ENCODE data around the gene RASD1. TPM values are rescaled to one million over a fixed set of nuclear protein-coding genes. Genes with fewer than 3 reads are reported as not detected.
"Not testable (repeated sequence)": the region's sequence is repeated elsewhere in the genome, so short reads cannot be mapped to it uniquely, and the experiment has no call there.

The RASD1 gene
- total RNA-seq, 1 donor from 2014 or later = 2.1 TPM

DNA sequence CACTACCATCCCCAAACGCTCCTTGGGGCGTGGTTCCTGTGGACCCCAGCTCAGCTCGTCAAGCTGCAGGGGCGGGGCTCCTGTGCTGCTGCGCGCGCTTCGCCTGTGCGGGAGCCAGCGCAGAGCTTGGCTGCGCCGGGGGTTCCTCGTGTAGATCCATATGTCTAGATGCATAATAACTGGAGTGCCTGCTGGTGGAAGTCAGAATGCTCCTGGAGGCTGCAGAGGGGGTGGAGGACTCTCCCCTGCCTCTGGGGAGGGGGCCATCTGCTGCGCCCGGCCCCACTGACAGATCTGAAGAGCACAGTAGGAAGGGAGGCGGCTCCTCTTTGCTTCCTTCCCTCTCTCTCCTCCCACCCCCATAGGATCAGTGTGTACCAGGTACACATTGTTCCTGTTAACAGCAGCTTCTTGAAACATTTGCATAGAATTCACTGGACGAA, 4.6 kb downstream of the RASD1 start:
- Mint-ChIP-seq H3K9me3 (no peaks in the 10 kb centered on the region), H3K27ac (peak overlapping the region; percentile 83), H3K27me3 (ENCODE audit: low read depth) (peaks cover 25% of the 10 kb centered on the region), H3K4me1 (peaks cover 19% of the 10 kb centered on the region), H3K36me3 (peaks cover 27% of the 10 kb centered on the region), H3K4me3 (no peak overlapping the region)
- TF ChIP-seq, protein P1, sequence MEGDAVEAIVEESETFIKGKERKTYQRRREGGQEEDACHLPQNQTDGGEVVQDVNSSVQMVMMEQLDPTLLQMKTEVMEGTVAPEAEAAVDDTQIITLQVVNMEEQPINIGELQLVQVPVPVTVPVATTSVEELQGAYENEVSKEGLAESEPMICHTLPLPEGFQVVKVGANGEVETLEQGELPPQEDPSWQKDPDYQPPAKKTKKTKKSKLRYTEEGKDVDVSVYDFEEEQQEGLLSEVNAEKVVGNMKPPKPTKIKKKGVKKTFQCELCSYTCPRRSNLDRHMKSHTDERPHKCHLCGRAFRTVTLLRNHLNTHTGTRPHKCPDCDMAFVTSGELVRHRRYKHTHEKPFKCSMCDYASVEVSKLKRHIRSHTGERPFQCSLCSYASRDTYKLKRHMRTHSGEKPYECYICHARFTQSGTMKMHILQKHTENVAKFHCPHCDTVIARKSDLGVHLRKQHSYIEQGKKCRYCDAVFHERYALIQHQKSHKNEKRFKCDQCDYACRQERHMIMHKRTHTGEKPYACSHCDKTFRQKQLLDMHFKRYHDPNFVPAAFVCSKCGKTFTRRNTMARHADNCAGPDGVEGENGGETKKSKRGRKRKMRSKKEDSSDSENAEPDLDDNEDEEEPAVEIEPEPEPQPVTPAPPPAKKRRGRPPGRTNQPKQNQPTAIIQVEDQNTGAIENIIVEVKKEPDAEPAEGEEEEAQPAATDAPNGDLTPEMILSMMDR (IDR thresholded peaks at IDR 0.05; ENCODE audit: unreplicated experiment) = no peak
- DNase-seq (ENCODE audit: low spot score in 2 of 2, unreplicated experiment in 2 of 2) = no peak

DNA sequence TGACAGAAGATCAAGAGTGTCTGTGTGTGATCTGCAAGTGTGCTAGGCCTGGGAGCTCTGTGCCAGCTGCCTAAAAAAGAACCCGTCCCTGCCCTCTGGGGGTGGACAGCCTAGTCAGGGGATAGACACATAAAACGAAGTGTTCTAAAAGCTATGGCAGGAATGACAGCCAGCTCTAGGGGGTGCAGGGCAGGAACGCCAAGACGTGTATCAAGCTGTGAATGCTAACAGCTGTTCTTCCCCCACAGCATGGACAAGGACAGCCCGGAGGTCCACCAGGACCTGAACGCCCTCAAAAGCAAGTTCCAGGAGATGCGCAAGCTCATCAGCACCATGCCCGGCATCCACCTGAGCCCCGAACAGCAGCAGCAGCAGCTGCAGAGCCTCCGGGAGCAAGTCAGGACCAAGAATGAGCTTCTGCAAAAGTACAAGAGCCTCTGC, 5.1 kb downstream of the RASD1 start:
- peaks cover 27% of the 10 kb centered on the region for H3K36me3 Mint-ChIP-seq
- no peak for DNase-seq (ENCODE audit: low spot score in 2 of 2, unreplicated experiment in 2 of 2)
- H3K4me1 Mint-ChIP-seq = peaks cover 19% of the 10 kb centered on the region
- H3K4me3 Mint-ChIP-seq = no peak overlapping the region
- H3K9me3 Mint-ChIP-seq = no peaks in the 10 kb centered on the region
- TF ChIP-seq, protein P1 (IDR thresholded peaks at IDR 0.05; ENCODE audit: unreplicated experiment) = no peak
- H3K27me3 Mint-ChIP-seq (ENCODE audit: low read depth) = peaks cover 25% of the 10 kb centered on the region
- no peak overlapping the region for H3K27ac Mint-ChIP-seq

DNA sequence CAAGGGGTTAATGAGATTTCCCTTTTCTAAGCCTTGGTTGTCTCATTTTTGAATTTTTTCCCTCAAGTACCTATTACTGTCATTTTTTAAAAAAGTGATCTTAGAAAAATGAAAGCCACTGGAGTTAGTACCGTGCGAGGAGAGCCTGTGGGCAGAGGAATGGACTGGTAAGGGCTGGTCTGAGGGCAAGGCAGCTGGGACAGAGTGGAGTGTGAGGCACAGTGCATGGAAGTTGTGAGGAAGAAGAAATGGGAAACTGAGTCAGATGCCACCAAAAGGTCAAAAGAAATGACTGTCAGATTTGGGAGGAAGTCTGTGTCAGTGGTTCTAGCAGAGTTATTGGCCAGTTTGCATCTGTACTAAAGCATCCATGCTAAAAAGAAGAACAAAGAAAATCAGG, 8.2 kb downstream of the RASD1 start:
- H3K4me1 Mint-ChIP-seq = peaks cover 5% of the 10 kb centered on the region
- H3K36me3 Mint-ChIP-seq = peaks cover 37% of the 10 kb centered on the region
- TF ChIP-seq, protein P1 (IDR thresholded peaks at IDR 0.05; ENCODE audit: unreplicated experiment) = no peak
- no peak for DNase-seq (ENCODE audit: low spot score in 2 of 2, unreplicated experiment in 2 of 2)
- no peak overlapping the region for H3K27ac Mint-ChIP-seq
- H3K27me3 Mint-ChIP-seq (ENCODE audit: low read depth) = peaks cover 2% of the 10 kb centered on the region
- no peak overlapping the region for H3K4me3 Mint-ChIP-seq
- no peaks in the 10 kb centered on the region for H3K9me3 Mint-ChIP-seq

DNA sequence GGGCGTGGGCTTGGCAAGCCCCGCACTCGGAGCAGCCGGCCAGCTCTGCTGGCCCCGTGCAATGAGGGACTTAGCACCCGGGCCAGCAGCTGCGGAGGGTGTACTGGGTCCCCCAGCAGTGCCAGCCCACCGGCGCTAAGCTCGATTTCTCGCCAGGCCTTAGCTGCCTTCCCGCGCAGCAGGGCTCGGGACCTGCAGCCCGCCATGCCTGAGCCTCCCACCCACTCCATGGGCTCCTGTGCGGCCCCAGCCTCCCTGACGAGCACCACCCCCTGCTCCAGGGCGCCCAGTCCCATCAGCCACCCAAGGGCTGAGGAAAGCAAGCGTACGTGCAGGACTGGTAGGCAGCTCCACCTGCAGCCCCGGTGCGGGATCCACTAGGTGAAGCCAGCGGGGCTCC, 9.8 kb downstream of the RASD1 start:
- not testable (repeated sequence) for H3K4me1 Mint-ChIP-seq; DNase-seq (ENCODE audit: low spot score in 2 of 2, unreplicated experiment in 2 of 2); H3K4me3 Mint-ChIP-seq; H3K9me3 Mint-ChIP-seq; H3K27ac Mint-ChIP-seq; H3K27me3 Mint-ChIP-seq (ENCODE audit: low read depth)
- peaks cover 28% of the 10 kb centered on the region for H3K36me3 Mint-ChIP-seq

DNA sequence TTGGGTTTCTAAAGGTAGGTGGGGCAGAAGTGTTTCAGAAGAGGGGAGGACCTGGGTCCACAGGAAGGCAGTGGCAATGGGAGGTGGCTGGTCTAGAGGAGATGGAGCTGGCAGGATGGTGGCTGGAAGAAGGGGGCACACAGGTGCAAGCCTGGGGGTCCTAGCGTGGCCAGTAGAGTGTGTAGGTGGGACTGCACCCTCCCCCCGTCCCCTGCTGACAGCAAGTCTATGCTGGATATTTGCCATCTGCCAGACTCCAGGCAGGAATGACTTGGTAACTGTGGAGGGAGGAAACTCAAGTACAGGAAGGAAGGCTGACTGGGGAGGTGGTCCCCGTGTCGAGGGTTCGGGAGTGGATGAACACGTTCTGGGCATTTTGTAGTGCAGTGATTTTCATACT, 10.8 kb downstream of the RASD1 start:
- DNase-seq (ENCODE audit: low spot score in 2 of 2, unreplicated experiment in 2 of 2) = no peak
- H3K9me3 Mint-ChIP-seq = no peaks in the 10 kb centered on the region
- H3K4me1 Mint-ChIP-seq = peaks cover 6% of the 10 kb centered on the region
- peaks cover 27% of the 10 kb centered on the region for H3K36me3 Mint-ChIP-seq
- H3K27ac Mint-ChIP-seq = no peak overlapping the region
- no peaks in the 10 kb centered on the region for H3K27me3 Mint-ChIP-seq (ENCODE audit: low read depth)
- H3K4me3 Mint-ChIP-seq = no peak overlapping the region
- TF ChIP-seq, protein P1 (IDR thresholded peaks at IDR 0.05; ENCODE audit: unreplicated experiment) = no peak

DNA sequence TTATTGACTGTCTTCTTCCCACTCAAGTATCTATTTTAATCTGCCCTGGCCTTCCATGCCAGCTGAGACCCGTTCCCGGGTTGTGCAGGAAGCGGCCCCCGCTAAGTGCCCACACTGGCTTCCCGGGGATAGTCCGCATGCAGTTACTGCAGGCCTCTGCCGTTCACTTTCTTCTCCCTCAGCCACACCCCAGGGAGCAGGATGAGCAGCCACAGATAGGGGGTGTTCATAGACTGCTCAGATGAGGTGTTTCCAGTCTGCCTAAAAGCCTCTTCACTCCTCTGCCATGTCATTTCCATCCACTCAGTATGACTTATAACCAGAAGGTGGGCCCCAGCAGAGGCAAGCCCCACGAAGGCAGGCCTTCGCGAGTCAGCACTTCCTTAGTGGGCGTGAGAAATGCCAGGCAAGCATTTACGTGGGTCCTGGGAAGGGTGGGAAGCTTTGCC, 11.7 kb downstream of the RASD1 start:
- H3K4me3 Mint-ChIP-seq = no peak overlapping the region
- no peak overlapping the region for H3K27ac Mint-ChIP-seq
- no peaks in the 10 kb centered on the region for H3K9me3 Mint-ChIP-seq
- peaks cover 24% of the 10 kb centered on the region for H3K36me3 Mint-ChIP-seq
- no peak for DNase-seq (ENCODE audit: low spot score in 2 of 2, unreplicated experiment in 2 of 2)
- TF ChIP-seq, protein P1 (IDR thresholded peaks at IDR 0.05; ENCODE audit: unreplicated experiment) = no peak
- no peaks in the 10 kb centered on the region for H3K27me3 Mint-ChIP-seq (ENCODE audit: low read depth)
- peaks cover 8% of the 10 kb centered on the region for H3K4me1 Mint-ChIP-seq
